Smooth muscle cell (in vitro differentiated cells): Measurements from ENCODE around the gene PIK3R3. TPM values are rescaled to one million over a fixed set of nuclear protein-coding genes. Genes with fewer than 3 reads are reported as not detected.

Source experiments
- DNase-seq: peaks from one replicate; lab custom pipeline; 2025; ENCODE audit not compliant: unreplicated experiment; lab: John Stamatoyannopoulos, UW
- H2AFZ ChIP-seq: fragments of 200-600 bp; sonication (generic); 2 replicates; pipeline ENCODE4 v1.6.0; 2016; ENCODE audit warnings: antibody characterized with exemption, low read depth, mild to moderate bottlenecking
- H3F3A ChIP-seq: fragments of 200-600 bp; sonication (generic); 2 replicates; pipeline ENCODE4 v1.6.0; 2017; ENCODE audit warnings: antibody characterized with exemption, low read depth
- H3K27ac ChIP-seq: fragments of 200-600 bp; sonication (generic); 2 replicates; pipeline ENCODE4 v1.5.1; 2016; ENCODE audit warnings: low read depth, mild to moderate bottlenecking
- H3K27me3 ChIP-seq: fragments of 200-600 bp; sonication (generic); 2 replicates; pipeline ENCODE4 v1.6.1; 2016; ENCODE audit warnings: low read depth, mild to moderate bottlenecking
- H3K36me3 ChIP-seq: fragments of 200-600 bp; sonication (generic); 2 replicates; pipeline ENCODE4 v1.5.1; 2016; ENCODE audit warnings: low read depth
- H3K4me1 ChIP-seq: fragments of 200-600 bp; sonication (generic); 2 replicates; pipeline ENCODE4 v1.5.1; 2016; ENCODE audit warnings: low read depth
- H3K4me2 ChIP-seq: fragments of 200-600 bp; sonication (generic); 2 replicates; pipeline ENCODE4 v1.6.0; 2016; ENCODE audit warnings: mild to moderate bottlenecking
- H3K4me3 ChIP-seq: fragments of 200-600 bp; sonication (generic); 2 replicates; pipeline ENCODE4 v1.5.1; 2016; ENCODE audit warnings: mild to moderate bottlenecking
- H3K79me2 ChIP-seq: fragments of 200-600 bp; sonication (generic); 2 replicates; pipeline ENCODE4 v1.6.0; 2016; ENCODE audit warnings: low read depth, mild to moderate bottlenecking
- H3K9ac ChIP-seq: fragments of 200-600 bp; sonication (generic); 2 replicates; pipeline ENCODE4 v1.6.0; 2016; ENCODE audit warnings: low read depth
- H3K9me3 ChIP-seq: fragments of 200-600 bp; sonication (generic); replicated peaks from 2 replicates; pipeline ENCODE4 v1.5.1; 2016; ENCODE audit warnings: low read depth
- H4K20me1 ChIP-seq: fragments of 200-600 bp; sonication (generic); 2 replicates; pipeline ENCODE4 v1.6.0; 2016; ENCODE audit warnings: low read depth
- WGBS: methylation state at CpG from one replicate; pipeline ENCODE4 v1.1.7; 2016; ENCODE audit warnings: low lambda C conversion rate; 5-methylcytosine and 5-hydroxymethylcytosine counted together
- polyA plus RNA-seq: library from polyadenylated mRNA; unstranded; fragments of >200 nt; fragmentation: Nextera tagmentation; extraction: Ambion mirVana; gene quantifications from 2 replicates; pipeline ENCODE4 v1.2.1, GENCODE V29; 2016
- total RNA-seq: library from RNA; depleted of rRNA; stranded (reverse); fragments of >200 nt; gene quantifications from 2 replicates; pipeline ENCODE4 v1.2.3, GENCODE V29; 2014
- TF ChIP-seq, protein P1 (sequence below): fragments of 200-600 bp; sonication (generic); IDR thresholded peaks from 2 replicates; pipeline ENCODE4 v1.5.1; 2017; ENCODE audit warnings: borderline replicate concordance, mild to moderate bottlenecking, antibody characterized with exemption; ENCODE audit not compliant: insufficient read depth, poor library complexity, severe bottlenecking

The PIK3R3 gene
- total and polyA plus RNA-seq, 2 experiments from 2014 or later, result 3.7 to 5.6 TPM

DNA sequence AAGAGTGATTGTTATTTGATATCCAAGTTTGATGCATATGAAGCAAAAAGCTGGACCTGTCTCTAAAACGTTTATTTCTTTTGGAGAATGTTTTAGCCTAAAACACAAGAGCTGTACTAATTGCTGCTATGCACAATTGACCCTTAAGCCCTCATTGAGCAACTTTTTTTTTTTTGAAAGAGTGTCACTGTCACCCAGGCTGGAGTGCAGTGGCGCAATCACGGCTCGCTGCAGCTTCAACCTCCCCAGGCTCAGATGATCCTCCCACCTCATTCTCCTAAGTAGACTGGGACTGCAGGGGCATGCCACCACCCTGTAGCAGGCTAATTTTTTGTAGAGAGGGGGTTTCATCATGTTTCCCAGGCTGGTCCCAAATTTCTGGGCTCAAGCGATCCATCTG, 129.1 kb downstream of the PIK3R3 start:
- WGBS, result 82% methylated on average over 5 of the region's 5 CpGs
- no peak for DNase-seq

DNA sequence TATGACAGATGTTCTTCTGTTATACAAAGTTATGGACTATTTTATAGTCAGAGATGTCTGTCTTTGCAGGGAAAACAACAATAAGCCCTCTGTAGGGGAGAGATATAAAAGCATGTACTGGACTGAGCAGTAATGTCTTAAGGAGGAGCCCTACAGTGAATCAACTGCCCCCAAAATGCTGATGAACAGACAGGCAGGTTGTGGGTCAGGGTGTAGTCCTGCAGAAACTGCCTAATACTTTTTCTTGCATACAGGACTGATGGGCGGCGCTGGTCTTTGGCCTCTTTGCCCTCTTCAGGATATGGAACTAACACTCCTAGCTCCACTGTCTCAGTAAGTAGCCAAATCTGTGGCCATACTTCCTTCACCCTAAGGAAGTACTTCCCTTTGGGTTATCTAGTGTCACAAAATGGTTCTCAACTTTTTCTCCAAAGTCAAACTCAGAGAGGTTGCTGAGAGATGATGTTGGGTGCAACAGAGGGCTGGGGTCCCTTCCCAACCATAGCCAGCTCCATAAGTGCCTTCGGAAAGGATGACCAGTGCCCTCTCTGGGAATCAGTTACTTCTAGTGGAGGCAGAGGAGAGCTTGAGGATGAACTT, 129.8 kb downstream of the PIK3R3 start:
- Histone ChIP-seq H3K27ac (no peak overlapping the region), H3F3A (no peaks in the 10 kb centered on the region), H3K4me1 (no peaks in the 10 kb centered on the region), H4K20me1 (no peaks in the 10 kb centered on the region), H3K4me2 (no peak overlapping the region), H3K79me2 (no peaks in the 10 kb centered on the region), H3K9ac (no peak overlapping the region), H3K36me3 (no peaks in the 10 kb centered on the region), H3K9me3 (no peaks in the 10 kb centered on the region), H2AFZ (no peak overlapping the region), H3K27me3 (no peaks in the 10 kb centered on the region), H3K4me3 (no peak overlapping the region)
- TF ChIP-seq, protein P1, sequence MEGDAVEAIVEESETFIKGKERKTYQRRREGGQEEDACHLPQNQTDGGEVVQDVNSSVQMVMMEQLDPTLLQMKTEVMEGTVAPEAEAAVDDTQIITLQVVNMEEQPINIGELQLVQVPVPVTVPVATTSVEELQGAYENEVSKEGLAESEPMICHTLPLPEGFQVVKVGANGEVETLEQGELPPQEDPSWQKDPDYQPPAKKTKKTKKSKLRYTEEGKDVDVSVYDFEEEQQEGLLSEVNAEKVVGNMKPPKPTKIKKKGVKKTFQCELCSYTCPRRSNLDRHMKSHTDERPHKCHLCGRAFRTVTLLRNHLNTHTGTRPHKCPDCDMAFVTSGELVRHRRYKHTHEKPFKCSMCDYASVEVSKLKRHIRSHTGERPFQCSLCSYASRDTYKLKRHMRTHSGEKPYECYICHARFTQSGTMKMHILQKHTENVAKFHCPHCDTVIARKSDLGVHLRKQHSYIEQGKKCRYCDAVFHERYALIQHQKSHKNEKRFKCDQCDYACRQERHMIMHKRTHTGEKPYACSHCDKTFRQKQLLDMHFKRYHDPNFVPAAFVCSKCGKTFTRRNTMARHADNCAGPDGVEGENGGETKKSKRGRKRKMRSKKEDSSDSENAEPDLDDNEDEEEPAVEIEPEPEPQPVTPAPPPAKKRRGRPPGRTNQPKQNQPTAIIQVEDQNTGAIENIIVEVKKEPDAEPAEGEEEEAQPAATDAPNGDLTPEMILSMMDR, result no peak
- DNase-seq, result no peak
- 100% methylated on average over 3 of the region's 3 CpGs for WGBS

More for the DNA sequence above, 129.1 kb downstream of the PIK3R3 start:
- no peaks in the 10 kb centered on the region for H3F3A ChIP-seq
- no peak overlapping the region for H3K4me3 ChIP-seq
- H3K36me3 ChIP-seq, result no peaks in the 10 kb centered on the region
- H3K27ac ChIP-seq, result no peak overlapping the region
- no peak overlapping the region for H2AFZ ChIP-seq
- H4K20me1 ChIP-seq, result no peaks in the 10 kb centered on the region
- H3K9ac ChIP-seq, result no peak overlapping the region
- no peaks in the 10 kb centered on the region for H3K4me1 ChIP-seq
- no peaks in the 10 kb centered on the region for H3K9me3 ChIP-seq
- no peak overlapping the region for H3K4me2 ChIP-seq
- no peaks in the 10 kb centered on the region for H3K79me2 ChIP-seq
- TF ChIP-seq, protein P1, result no peak
- H3K27me3 ChIP-seq, result no peaks in the 10 kb centered on the region

DNA sequence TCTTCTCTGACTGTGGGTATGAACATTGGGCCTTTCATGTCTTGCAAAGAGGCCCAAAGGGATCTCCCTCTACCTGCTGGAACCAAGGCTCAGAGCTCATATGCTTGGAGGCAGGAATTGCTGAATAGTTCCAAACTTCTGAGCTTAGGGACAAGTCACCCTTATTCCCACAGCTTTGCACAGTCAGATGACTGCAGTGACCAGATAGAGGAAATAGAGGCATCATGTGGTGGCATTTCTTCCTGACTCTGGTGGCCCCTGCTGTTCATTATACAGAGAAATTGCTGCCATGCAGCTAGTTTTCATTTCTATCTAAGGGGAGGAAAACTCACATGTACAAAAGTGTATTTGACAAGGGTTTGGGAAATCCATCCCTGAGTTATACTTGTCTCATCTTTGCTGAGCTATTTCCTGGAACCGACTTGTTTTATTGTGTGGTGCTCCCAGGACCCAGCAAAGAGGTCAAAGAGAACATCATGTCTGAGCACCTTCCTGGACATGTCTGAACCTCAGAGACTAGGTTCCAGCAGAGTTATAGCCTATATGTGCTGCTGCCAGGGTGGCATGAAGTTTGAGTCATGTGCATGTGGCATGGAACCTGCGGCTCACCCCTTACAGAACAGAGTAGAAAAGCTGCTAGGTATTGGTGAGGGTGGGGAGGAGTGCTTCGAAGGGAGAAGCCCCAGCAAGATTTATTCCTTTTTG, 131.2 kb downstream of the PIK3R3 start:
- H3K4me1 ChIP-seq, result no peaks in the 10 kb centered on the region
- DNase-seq, result no peak
- no peaks in the 10 kb centered on the region for H3K79me2 ChIP-seq
- H3K9me3 ChIP-seq, result no peaks in the 10 kb centered on the region
- H2AFZ ChIP-seq, result no peak overlapping the region
- H4K20me1 ChIP-seq, result no peaks in the 10 kb centered on the region
- no peaks in the 10 kb centered on the region for H3K27me3 ChIP-seq
- H3K36me3 ChIP-seq, result no peaks in the 10 kb centered on the region
- H3K4me3 ChIP-seq, result no peak overlapping the region
- 95% methylated on average over 3 of the region's 3 CpGs for WGBS
- TF ChIP-seq, protein P1, result no peak
- no peak overlapping the region for H3K9ac ChIP-seq
- H3K4me2 ChIP-seq, result no peak overlapping the region
- H3K27ac ChIP-seq, result no peak overlapping the region
- H3F3A ChIP-seq, result no peaks in the 10 kb centered on the region
